GM18519 (cell line): ENCODE data around the gene TNPO3.
"Not testable (repeated sequence)": the region's sequence is repeated elsewhere in the genome, so short reads cannot be mapped to it uniquely, and the experiment has no call there.

ENCODE experiments used
- ATAC-seq: cut with Tn5 transposase; IDR thresholded peaks from one replicate; pipeline ENCODE4 v1.9.1; 2021; ENCODE audit warnings: mild to moderate bottlenecking, moderate library complexity; ENCODE audit not compliant: unreplicated experiment, low FRiP score

TNPO3 gene

DNA sequence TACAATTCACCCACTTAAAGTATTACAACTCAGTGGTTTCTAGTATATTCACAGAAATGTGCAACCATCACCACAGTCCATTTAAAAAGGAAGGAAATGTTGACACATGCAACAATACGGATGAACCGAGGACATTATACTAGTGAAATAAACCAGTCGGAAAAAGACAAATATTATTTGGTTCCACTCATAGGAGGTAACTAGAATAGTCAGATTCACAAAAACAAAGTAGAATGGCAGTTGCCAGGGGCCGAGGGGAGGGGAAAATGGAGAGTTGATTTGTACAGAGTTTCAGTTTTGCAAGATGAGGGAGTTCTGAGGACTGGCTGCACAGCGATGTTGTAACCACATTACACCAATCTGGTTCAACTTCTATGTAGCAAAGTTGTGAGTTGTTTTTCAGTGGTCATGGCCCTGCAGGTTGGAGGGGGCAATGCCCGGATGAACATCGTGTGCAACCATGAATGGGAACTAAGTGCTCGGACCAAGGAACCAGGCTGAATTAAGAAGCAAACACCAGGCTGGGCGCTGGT lies 17.6 kb upstream of the TNPO3 start:
- no peak for ATAC-seq

DNA sequence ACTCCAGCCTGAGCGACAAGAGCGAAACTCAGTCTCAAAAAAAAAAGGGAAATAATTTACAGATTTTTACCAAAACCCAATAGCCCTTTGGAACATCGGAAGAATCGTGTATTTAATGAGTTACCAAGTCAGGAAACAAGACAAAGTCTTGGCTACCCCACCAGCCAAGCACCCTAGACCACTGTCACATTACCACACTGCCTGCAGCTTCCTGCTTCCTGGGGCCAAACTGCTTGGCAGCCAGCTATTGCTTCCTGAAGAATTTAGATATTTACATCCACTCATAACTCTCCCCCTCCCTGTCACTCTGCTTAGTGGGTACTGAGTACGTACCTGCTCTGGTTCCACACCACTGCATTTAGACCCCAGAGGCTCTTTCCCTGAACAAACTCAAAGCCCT lies 14.1 kb upstream of the TNPO3 start:
- no peak for ATAC-seq

DNA sequence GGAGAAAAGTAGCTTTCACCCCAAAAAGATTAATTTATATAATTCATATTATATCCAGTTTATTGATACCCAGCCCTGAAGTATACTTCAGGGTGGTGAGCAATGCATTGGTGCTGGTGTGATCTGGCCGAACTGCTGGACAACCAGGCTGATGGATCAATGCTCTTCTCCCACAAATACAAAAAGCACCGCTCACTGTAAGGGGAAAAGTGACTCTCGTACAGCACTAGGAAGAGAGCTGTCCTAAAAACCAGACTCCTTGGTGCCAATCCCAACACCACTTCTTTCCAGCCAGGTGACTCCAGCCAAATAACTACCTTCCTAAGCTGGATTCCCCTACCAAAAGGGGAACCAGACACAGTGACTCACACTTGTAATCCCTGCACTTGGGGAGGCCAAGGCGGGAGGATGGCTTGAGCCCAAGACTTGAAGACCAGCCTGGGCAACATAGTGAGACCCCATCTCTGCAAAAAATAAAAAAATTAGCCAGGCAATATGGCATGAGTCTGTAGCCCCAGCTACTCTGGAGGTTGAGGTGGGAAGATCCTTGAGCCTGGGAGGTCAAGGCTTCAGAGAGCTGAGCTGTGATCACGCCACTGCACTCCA lies 13.1 kb upstream of the TNPO3 start:
- ATAC-seq, result no peak

DNA sequence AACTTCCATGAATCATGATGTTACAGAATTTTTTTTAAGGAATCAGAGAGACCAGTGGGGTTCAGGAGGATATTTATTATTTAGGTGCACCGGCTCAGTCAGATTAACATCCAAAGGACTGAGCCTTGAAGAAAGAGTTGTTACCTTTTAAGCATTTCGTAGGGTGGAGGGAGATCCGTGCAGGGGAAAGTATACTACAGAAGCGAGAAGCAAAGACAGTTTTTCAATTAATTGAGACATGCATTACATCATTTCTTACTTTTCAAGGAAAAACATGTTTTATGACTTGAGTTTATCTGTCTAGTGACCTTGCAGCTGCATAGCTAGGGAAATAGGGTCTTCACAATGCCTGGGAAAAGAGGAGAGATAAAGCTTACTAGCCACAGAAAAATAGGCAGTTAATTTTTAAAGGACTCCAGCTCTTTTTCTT lies 12.2 kb upstream of the TNPO3 start:
- not testable (repeated sequence) for ATAC-seq

DNA sequence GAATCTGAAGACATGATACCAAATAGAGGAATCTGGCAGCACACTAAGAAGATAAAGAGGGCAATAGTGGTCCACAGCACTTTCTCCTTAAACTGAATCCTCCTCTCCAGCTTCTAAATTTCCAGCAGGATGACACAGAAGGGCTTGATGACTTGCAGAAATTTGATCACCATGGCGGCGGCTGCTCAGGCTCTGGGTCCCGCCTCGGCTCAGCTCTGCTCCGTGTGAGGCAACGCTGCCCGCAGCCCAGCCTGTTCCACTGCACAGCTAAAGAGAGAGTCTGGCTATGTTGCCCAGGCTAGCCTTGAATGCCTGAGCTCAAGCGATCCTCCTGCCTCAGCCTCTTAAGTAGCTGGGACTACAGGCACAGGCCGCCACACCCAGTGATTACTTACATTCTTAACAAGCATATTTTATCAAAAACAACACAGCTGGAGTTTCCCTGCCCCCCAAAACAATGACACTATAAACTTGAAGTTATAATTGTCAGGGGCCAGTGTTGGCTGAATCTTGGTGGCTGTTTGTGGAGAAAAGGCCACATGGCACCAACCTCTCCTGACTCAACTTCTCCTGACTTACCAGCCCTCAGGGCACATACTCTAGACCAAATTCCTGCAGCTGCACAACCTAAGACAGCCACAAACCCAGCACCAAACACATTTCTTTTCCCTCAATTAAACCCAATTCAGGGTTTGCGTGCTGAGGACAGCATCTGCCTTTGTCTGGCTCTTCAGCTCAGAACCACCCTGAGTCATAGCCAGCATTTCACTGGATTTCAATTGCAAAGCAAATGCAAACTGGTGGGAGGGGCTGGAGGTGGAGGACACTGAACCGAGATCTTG lies 11.6 kb upstream of the TNPO3 start:
- ATAC-seq, result no peak

DNA sequence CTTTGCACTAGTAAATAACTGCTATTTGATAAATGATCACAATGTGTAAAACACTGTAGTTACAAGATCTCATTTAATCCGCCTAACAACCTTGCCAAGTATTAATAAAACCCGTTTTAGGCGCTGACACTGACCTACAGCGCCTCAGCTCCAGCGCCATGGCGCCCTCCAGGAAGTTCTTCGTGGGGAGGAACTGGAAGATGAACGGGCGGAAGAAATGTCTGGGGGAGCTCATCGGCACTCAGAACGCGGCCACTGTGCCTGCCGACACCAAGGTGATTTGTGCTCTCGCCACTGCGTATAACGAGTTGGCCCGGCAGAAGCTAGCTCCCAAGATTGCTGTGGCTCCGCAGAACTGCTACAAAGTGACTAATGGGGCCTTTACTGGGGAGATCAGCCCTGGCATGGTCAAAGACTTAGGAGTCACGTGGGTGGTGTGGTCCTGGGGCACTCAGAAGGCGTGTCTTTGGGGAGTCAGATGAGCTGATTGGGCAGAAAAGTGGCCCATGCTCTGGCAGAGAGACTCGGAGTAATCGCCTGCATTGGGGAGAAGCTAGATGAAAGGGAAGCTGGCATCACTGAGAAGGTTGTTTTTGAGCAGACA lies 1.1 kb upstream of the TNPO3 start:
- no peak for ATAC-seq

DNA sequence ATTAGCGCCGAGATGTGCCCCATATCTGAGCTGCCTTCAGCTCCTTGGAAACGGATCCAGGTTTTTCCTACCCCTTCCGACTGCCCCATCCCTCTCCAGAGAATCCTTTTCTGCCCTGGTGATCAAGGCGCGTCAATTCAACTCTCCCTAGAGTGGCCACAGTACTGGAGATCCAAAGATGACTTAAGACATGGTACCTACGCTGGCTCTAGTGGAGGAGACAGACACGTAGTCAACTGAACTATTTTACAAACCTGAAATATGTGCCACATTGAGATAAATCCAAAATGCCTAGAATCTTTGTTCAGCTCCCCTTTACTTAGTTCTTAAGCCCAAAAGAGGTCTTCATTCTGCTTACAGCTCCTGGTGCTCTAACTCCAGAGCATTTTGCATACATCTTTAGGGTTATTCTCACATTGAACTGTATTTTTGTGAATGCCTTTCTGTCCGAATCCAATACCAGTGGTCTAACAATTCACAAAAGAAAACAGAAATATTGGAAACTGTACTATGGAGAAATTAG lies 444 bp upstream of the TNPO3 start:
- ATAC-seq, result peak; percentile 11

DNA sequence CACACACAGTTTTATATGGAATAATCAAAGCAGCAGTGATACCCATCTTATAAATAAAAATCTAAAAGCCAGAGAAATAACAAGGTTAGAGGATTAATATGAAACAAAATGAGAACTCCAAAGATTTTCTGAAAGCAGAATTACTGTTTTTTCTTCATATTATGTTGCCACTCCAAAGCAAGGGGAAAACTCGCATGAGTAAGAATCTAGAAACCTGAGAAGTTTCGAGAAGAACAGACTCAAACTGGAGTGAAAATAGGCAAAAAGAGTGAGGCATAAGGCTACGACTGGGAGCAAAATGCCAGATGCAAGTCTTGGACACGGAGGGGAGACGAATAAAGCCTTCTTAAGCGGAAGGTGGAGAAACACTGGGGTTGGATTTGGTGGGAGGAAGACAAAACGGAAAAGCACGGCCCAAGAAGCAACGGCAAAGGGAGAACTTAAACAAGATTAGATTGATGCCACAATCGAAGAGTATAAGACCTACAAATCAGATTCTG lies 923 bp downstream of the TNPO3 start:
- no peak for ATAC-seq

DNA sequence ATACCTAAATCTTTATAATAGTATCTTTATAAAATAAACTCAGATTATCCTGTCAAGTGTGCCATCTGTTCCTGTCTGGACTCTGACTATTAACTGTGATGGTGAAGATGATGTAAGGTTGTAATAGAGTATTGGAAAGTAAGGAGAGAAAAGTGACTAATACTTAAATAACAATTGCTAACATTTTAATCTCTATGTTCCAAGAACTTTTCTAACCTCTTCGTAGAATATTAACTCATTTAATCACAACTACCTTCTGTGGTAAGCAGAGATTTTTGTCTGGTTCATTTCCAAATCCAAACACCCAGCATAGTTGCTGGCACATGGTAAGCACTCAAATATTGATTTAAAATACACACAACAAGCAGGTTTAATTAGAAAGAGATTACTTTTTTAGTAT lies 2.5 kb downstream of the TNPO3 start:
- no peak for ATAC-seq

DNA sequence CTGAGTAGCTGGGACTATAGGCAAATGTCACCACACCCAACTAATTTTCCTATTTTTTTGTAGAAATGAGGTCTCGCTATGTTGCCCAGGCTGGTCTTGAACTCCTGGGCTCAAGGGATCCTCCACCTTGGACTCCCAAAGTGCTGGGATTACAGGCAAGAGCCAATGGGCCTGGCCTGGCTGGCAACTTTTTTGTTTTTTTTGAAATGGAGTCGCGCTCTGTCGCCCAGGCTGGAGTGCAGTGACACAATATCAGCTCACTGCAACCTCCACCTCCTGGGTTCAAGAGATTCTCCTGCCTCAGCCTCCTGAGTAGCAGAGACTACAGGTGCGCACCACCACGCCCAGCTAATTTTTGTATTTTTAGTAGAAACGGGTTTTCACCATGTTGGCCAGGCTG lies 3.5 kb downstream of the TNPO3 start:
- ATAC-seq, result not testable (repeated sequence)

DNA sequence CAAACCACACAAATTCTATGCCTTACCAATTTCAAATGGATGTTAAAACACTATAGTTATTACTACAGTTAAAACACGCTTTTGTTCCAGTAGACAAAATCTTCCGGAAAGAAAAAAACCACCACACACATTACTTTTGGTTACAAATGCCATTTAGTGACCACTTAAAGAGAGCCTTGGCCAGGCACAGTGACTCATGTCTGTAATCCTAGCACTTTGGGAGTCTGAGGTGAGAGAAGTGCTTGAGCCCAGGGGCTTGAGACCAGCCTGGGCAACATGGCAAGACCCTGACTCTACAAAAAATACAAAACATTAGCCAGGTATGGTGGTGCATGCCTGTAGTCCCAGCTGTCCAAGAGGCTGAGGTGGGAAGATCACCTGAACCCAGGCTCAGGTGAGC lies 7.2 kb downstream of the TNPO3 start:
- no peak for ATAC-seq

DNA sequence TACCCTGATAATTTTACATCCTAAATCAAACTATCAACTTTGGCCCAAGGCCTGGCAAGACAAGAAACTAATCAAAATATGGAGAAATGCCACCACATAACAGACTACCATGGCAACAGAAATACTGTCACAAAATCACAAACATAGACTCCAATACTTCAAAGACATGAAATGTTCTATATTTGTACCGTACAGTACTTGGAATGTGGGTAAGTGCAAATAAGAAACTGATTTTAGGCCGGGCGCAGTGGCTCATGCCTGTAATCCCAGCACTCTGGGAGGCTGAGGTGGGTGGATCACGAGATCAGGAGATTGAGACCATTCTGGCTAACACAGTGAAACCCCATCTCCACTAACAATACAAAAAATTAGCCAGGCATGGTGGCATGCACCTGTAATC lies 9.2 kb downstream of the TNPO3 start:
- ATAC-seq, result no peak

DNA sequence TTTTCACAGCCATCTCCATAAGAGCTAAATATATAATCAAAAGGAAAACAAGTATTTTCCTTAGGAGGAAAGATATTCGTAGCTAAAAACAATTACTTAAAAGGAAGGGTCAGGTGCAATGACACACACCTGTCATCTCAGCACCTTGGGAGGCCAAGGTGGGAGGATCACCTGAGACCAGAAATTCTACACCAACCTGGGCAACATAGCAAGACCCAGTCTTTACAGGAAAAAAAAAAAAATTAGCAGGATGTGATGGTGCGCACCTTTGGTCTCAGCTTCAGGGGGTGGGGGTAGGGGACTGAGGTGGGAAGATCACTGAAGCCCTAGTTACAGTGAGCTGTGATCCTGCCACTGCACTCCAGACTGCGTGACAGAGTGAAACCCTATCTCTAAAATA lies 11.9 kb downstream of the TNPO3 start:
- no peak for ATAC-seq

DNA sequence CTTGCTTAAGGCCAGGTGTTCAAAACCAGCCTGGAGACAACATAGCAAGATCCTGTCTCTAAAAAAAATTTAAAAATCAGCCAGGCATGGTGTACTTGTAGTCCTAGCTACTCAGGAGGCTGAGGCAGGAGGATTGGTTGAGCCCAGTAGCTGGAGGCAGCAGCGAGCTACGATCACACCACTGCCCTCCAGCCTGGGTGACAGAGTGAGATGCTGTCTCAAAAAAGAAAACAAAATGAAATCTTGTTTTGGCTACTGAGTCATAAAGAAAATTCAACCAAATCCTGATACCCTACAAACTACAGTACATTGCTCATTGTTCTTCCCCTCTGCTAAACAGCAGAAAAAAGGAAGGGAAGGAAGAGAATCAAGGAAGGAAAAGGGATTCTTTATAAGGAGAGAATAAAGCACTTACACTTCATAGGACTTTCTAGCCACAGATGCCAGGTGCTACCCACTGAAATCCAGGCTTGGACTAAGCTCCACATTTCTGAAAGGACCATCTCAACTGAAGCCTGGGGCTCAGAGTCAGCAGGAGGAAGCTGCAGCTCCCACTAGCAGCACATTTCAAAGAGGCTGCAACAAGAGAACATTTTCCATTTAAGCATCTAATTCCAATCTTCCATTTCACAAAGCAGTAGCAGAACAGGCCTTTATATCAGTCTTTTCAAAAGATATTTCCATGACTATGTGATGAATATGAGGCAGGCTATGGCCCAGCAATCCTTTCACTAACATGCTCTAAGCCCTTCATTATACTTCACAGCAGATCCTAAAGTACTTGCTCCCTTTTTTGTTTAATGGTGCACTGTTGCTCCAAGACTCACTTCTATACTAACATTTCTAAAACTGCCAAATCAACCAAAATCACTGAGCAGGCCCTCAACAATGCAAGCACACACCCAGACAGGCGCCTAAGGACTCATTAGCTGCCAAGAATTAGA lies 13.5 kb downstream of the TNPO3 start:
- no peak for ATAC-seq

DNA sequence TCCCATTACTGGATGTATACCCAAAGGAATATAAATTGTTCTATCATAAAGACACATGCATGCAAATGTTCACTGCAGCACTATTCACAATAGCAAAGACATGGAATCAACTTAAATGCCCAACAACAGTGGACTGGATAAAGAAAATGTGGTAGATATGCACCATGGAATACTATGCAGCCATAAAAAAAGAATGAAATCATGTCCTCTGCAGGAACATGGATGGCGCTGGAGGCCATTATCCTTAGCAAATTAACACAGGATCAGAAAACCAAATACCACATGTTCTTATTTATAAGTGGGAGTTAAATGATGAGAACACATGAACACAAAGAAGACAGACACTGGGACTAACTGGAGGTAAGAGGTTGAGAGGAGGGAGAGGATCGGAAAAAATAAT lies 16.4 kb downstream of the TNPO3 start:
- not testable (repeated sequence) for ATAC-seq

DNA sequence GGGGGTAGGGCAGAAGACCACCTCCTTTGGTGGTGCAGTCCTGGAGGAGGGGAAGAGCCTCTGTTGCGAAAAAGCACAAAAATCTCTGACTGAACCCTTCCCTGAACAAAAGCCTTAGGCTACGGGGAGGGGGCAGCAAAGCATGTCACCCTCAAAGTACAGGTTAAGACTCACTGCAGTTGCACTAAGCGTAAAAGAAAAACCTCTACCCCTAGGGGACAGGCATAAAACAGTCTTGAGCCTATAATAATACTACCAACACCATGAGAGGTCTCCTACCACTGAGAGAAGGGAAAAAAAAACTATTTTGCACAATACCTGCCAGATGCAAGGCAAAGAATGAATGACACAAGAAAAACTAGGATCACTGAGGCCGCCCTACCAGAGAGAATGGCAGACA lies 17.3 kb downstream of the TNPO3 start:
- ATAC-seq, result no peak

DNA sequence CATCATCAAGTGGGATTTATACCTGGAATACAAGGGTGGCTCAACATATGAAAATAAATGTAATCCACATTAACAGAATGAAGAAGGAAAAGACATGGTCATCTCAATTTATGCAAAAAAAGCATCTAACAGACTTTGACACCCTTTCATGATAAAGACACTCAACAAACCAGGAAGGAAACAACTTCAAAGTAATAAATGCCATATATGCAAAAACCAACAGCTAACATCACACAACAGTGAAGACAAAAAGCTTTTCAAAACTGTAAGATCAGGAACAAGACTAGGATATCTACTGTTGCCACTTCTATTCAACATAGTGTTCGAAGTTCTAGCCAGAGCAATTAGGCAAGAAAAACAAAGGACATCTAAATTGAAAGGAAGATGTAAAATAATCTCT lies 22.9 kb downstream of the TNPO3 start:
- ATAC-seq, result no peak

DNA sequence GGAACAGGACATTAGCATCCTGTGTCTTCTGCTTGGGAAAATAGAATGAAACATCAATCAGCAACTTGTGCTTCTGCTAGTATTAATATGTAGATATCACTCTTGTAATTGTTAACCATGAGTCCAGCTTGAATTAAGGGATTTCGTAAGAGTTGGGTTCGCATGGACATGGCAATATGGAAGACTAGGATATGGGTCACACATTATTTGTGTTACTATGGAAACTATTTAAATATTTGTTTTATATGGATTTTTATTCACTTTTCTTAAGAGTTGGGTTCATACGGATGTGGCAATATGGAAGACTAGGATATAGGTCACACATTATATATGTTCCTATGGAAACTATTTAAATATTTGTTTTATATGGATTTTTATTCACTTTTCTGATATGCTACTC lies 24.5 kb downstream of the TNPO3 start:
- no peak for ATAC-seq

DNA sequence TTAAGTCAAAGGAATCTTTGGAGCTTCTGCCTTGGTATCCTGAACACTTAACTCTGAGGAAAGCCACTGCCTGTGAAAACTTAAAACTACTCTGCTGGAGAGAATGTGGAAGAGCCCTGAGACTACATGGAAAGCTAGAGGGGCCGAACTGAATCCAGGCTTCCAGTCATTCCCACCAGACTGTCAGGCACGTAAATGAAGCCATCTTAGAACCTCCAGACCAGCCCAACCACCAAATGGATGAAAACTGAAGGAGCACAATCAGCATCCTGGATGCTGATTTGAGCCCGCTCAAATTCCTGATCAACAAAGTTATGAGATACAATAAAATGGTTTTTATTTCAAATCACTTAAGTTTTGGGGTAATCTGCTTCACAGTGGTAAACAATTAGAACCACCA lies 30.8 kb downstream of the TNPO3 start:
- ATAC-seq, result no peak

DNA sequence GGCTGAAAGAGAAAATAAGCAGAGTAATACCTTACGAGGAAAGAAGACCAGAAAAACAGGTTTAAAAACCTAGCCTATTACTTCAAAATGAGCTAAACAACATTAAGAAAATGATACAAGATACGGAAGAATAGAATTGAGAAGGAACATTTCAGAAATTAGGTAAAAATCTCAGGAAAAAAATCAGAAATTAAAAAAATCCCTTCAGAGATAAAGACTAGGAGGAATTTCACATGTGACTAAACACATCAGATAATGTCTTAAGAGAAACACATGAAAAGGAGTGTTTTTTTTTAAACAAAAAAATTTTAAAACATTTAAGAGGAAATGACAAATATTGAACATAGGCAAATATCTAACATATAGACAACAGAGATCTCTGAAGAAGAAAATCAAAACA lies 33.3 kb downstream of the TNPO3 start:
- ATAC-seq, result no peak
